Endothelial cell of umbilical vein (primary cell): ENCODE data around the gene PLXNA4. TPM values are rescaled to one million over a fixed set of nuclear protein-coding genes. Genes with fewer than 3 reads are reported as not detected.

Experiments
- BruUV-seq: library from RNA; stranded (reverse); fragments of 400-500 nt; replicated peaks from 2 replicates; lab custom pipeline; 2021; lab: Mats Ljungman, UMichigan
- CTCF ChIA-PET: fragments of 300-600, 350-600 bp; sonication (Branson Sonifier 250); formaldehyde crosslinking; loops from one replicate; lab custom pipeline; 2021; ENCODE audit warnings: antibody characterized with exemption, inconsistent platforms; lab: Charles Lee
- POLR2A ChIA-PET: fragments of 300-600, 350-600 bp; sonication (Branson Sonifier 250); formaldehyde crosslinking; loops from one replicate; lab custom pipeline; 2021; ENCODE audit warnings: antibody characterized with exemption, inconsistent platforms; lab: Charles Lee
- DNase-seq: peaks from one replicate; pipeline ENCODE4 v3.0.0-alpha.2; 2011; ENCODE audit warnings: low read depth, low spot score
- FAIRE-seq: peaks from 2 replicates; lab custom pipeline; 2011; peaks lifted over from hg19 to GRCh38; lab: Jason Lieb, UNC
- H2AFZ ChIP-seq: 2 replicates; pipeline ENCODE4 v1.6.0; 2012; ENCODE audit warnings: low read depth, low read length, control low read depth, inconsistent platforms
- H3K27ac ChIP-seq: 2 replicates; pipeline ENCODE4 v1.5.1; 2011; ENCODE audit warnings: low read depth, mild to moderate bottlenecking, control low read depth, low read length, moderate library complexity; ENCODE audit not compliant: insufficient read depth
- H3K27me3 ChIP-seq, 2 experiments: 2 replicates each; pipeline versions ENCODE4 v1.6.0 to v1.6.1; 2011; ENCODE audit warnings: low read length in 2 of 2, mixed read lengths in 1 of 2; ENCODE audit not compliant: control insufficient read depth in 2 of 2, insufficient read depth in 2 of 2
- H3K36me3 ChIP-seq, 2 experiments: 2 replicates in 1 of 2; 3 replicates in 1 of 2; pipeline ENCODE4 v1.5.1; 2011; ENCODE audit warnings: low read length in 2 of 2, mild to moderate bottlenecking in 1 of 2, moderate library complexity in 1 of 2; ENCODE audit not compliant: control insufficient read depth in 2 of 2, insufficient read depth in 2 of 2; ENCODE audit errors: extremely low read depth in 1 of 2
- H3K4me1 ChIP-seq: 3 replicates; pipeline ENCODE4 v1.5.1; 2011; ENCODE audit warnings: mild to moderate bottlenecking, low read length; ENCODE audit not compliant: control insufficient read depth, insufficient read depth; ENCODE audit errors: extremely low read depth
- H3K4me2 ChIP-seq: 2 replicates; pipeline ENCODE4 v1.6.1; 2011; ENCODE audit warnings: low read length, control low read depth, mixed read lengths; ENCODE audit not compliant: insufficient read depth
- H3K4me3 ChIP-seq, 3 experiments: fragments of 200-600 bp in 1 of 3; sonication (generic), shearing (Covaris generic) in 1 of 3; replicated peaks in 1 of 3; 2 replicates each; pipeline ENCODE4 v1.5.1; 2011 to 2016; ENCODE audit warnings: control low read depth in 3 of 3, low read length in 3 of 3, mild to moderate bottlenecking in 2 of 3, inconsistent platforms in 1 of 3, low read depth in 1 of 3, moderate library complexity in 1 of 3; ENCODE audit not compliant: insufficient read depth in 1 of 3
- H3K79me2 ChIP-seq: 2 replicates; pipeline ENCODE4 v1.6.0; 2012; ENCODE audit warnings: low read length, inconsistent platforms; ENCODE audit not compliant: control insufficient read depth, insufficient read depth
- H3K9ac ChIP-seq: replicated peaks from 2 replicates; pipeline ENCODE3; 2011; ENCODE audit warnings: low read length, control low read depth; ENCODE audit not compliant: insufficient read depth; ENCODE audit errors: extremely low read depth
- H3K9me1 ChIP-seq: replicated peaks from 3 replicates; pipeline ENCODE4 v1.6.0; 2011; ENCODE audit warnings: mild to moderate bottlenecking, low read length; ENCODE audit not compliant: control insufficient read depth, insufficient read depth; ENCODE audit errors: extremely low read depth
- H3K9me3 ChIP-seq: replicated peaks from 2 replicates; pipeline ENCODE4 v1.5.1; 2012; ENCODE audit warnings: low read length, inconsistent platforms; ENCODE audit not compliant: control insufficient read depth, insufficient read depth
- H4K20me1 ChIP-seq: replicated peaks from 2 replicates; pipeline ENCODE3; 2011; ENCODE audit warnings: mild to moderate bottlenecking, low read length; ENCODE audit not compliant: control insufficient read depth, insufficient read depth; ENCODE audit errors: extremely low read depth
- EZH2 ChIP-seq: IDR thresholded peaks from 2 replicates; pipeline ENCODE4 v1.6.1; 2012; ENCODE audit warnings: borderline replicate concordance, low read depth, mild to moderate bottlenecking, moderate library complexity, low read length, inconsistent platforms; ENCODE audit not compliant: severe bottlenecking
- FOS ChIP-seq: IDR thresholded peaks from 2 replicates; pipeline ENCODE4 v1.6.1; 2011; ENCODE audit warnings: mild to moderate bottlenecking, low read length, moderate library complexity, borderline replicate concordance; ENCODE audit not compliant: insufficient read depth
- GATA2 ChIP-seq: IDR thresholded peaks from 2 replicates; pipeline ENCODE4 v1.7.0; 2011; ENCODE audit warnings: low read depth, mild to moderate bottlenecking, moderate library complexity, mixed read lengths, low read length; ENCODE audit not compliant: insufficient read length, insufficient read depth
- JUN ChIP-seq: IDR thresholded peaks from 2 replicates; pipeline ENCODE4 v1.6.1; 2011; ENCODE audit warnings: borderline replicate concordance, low read depth; ENCODE audit not compliant: insufficient read length, insufficient read depth
- MYC ChIP-seq: IDR thresholded peaks from one replicate; pipeline ENCODE4 v1.6.1; 2011; ENCODE audit warnings: mild to moderate bottlenecking, low read depth, low read length
- POLR2A ChIP-seq: IDR thresholded peaks from 2 replicates; pipeline ENCODE4 v1.6.1; 2012; ENCODE audit warnings: low read depth, mild to moderate bottlenecking, control low read depth, low read length
- POLR2AphosphoS5 ChIP-seq: IDR thresholded peaks from 2 replicates; pipeline ENCODE4 v1.6.1; 2012; ENCODE audit warnings: low read depth, mild to moderate bottlenecking, control low read depth, low read length, moderate library complexity; ENCODE audit not compliant: insufficient read depth
- dilution Hi-C: fragments of 300-500 bp; cut with MboI; formaldehyde crosslinking; loops from one replicate; pipeline ENCODE4 v1.15.0; 2019; ENCODE audit warnings: low sequenced_read_pairs; ENCODE audit not compliant: extremely low pct_ligation_motif_present
- intact Hi-C: fragments of 100-400 bp; cut with micrococcal nuclease; formaldehyde crosslinking; loops from one replicate; pipeline ENCODE4 v1.10.0; 2022
- polyA plus RNA-seq, 4 experiments: library from polyadenylated mRNA; depleted of rRNA in 3 of 4; stranded (reverse) in 3 of 4; unstranded in 1 of 4; fragments of >200 nt; gene quantifications; 2 replicates each; pipeline versions ENCODE4 v1.2.1 to v1.2.3, GENCODE V29; 2011 to 2012; ENCODE audit warnings: missing spikeins in 1 of 4
- total RNA-seq: library from RNA; stranded (reverse); gene quantifications from 2 replicates; pipeline ENCODE4 v1.2.3, GENCODE V29; 2021
- TF ChIP-seq, protein P1 (sequence below): IDR thresholded peaks from 2 replicates; pipeline ENCODE4 v1.6.1; 2011; ENCODE audit not compliant: insufficient read depth, insufficient read length
- TF ChIP-seq, protein P2 (sequence below), 2 donors: IDR thresholded peaks; 1 replicate in 1 of 2; 2 replicates in 1 of 2; pipeline ENCODE4 v1.5.1; 2011; ENCODE audit warnings: low read length in 2 of 2, mild to moderate bottlenecking in 2 of 2, moderate library complexity in 2 of 2, control low read depth in 1 of 2, inconsistent platforms in 1 of 2, low read depth in 1 of 2; ENCODE audit not compliant: insufficient read depth in 1 of 2; ENCODE audit errors: extremely low read depth in 1 of 2

The PLXNA4 gene
- total and polyA plus RNA-seq, 2 donors (not counting 3 experiments of a cell fraction or from before 2014, with no cell fraction given), result 12.1 to 20.4 TPM

DNA sequence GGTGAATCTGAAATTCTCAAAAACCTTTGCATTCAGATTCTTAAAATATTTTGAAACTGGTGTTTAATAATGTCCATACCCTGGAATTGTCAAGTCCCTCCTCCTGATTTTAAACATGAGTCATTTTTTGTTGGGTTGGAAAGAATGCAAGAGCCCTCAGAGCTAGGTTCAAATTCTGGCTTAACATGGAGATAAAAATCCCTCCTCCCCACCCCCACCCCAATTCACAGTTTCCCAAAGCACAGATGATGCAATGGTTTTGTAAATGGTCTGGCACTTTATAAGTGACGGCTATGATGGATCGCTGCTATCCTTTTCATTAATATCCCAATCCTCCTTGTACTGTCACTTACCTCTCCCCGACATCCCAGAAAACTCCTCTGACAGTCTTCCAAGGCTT, 332.8 kb downstream of the PLXNA4 start:
- Histone ChIP-seq H3K9ac (no peak overlapping the region), H3K27me3 (no peaks in the 10 kb centered on the region), H3K79me2 (no peaks in the 10 kb centered on the region), H3K4me1 (peaks cover 4% of the 10 kb centered on the region), H3K4me3 (no peak overlapping the region), H3K27ac (no peak overlapping the region), H3K9me1 (no peaks in the 10 kb centered on the region), H3K36me3 (peaks cover 0 to 3% of the 10 kb centered on the region in 2 experiments), H4K20me1 (no peaks in the 10 kb centered on the region), H3K9me3 (no peaks in the 10 kb centered on the region), H3K4me2 (no peak overlapping the region), H2AFZ (no peak overlapping the region)
- ChIA-PET CTCF (interaction anchor here (1.3 to 2.0 kb wide), 3 partner anchors 298 to 384 kb away, joined by 3 to 6 read pairs (median 5); no protein-coding TSS in a partner anchor), POLR2A (no interaction called here)
- intact Hi-C loops (no loop called here), dilution Hi-C loops (no loop called here)
- TF ChIP-seq EZH2 (no peak), JUN (no peak), POLR2AphosphoS5 (no peak), FOS (no peak), MYC (no peak), GATA2 (no peak), POLR2A (no peak)
- TF ChIP-seq, protein P1, sequence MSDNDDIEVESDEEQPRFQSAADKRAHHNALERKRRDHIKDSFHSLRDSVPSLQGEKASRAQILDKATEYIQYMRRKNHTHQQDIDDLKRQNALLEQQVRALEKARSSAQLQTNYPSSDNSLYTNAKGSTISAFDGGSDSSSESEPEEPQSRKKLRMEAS, result no peak
- TF ChIP-seq, protein P2, sequence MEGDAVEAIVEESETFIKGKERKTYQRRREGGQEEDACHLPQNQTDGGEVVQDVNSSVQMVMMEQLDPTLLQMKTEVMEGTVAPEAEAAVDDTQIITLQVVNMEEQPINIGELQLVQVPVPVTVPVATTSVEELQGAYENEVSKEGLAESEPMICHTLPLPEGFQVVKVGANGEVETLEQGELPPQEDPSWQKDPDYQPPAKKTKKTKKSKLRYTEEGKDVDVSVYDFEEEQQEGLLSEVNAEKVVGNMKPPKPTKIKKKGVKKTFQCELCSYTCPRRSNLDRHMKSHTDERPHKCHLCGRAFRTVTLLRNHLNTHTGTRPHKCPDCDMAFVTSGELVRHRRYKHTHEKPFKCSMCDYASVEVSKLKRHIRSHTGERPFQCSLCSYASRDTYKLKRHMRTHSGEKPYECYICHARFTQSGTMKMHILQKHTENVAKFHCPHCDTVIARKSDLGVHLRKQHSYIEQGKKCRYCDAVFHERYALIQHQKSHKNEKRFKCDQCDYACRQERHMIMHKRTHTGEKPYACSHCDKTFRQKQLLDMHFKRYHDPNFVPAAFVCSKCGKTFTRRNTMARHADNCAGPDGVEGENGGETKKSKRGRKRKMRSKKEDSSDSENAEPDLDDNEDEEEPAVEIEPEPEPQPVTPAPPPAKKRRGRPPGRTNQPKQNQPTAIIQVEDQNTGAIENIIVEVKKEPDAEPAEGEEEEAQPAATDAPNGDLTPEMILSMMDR (IDR thresholded peaks at IDR 0.05; ENCODE audit: extremely low read depth in 1 of 2, insufficient read depth in 1 of 2, low read depth in 1 of 2, low read length in 2 of 2), result no peak
- FAIRE-seq, result no peak
- DNase-seq, result no peak
- no TSS peak for BruUV-seq
